Endothelial cell of umbilical vein (primary cell): ENCODE measurements around the gene OR4D2.

ENCODE experiments used
- CTCF ChIP-seq, 2 donors: IDR thresholded peaks; 1 replicate in 1 of 2; 2 replicates in 1 of 2; pipeline ENCODE4 v1.5.1; 2011; ENCODE audit warnings: low read length in 2 of 2, mild to moderate bottlenecking in 2 of 2, moderate library complexity in 2 of 2, control low read depth in 1 of 2, inconsistent platforms in 1 of 2, low read depth in 1 of 2; ENCODE audit not compliant: insufficient read depth in 1 of 2; ENCODE audit errors: extremely low read depth in 1 of 2
- EZH2 ChIP-seq: IDR thresholded peaks from 2 replicates; pipeline ENCODE4 v1.6.1; 2012; ENCODE audit warnings: borderline replicate concordance, low read depth, mild to moderate bottlenecking, moderate library complexity, low read length, inconsistent platforms; ENCODE audit not compliant: severe bottlenecking
- GATA2 ChIP-seq: IDR thresholded peaks from 2 replicates; pipeline ENCODE4 v1.7.0; 2011; ENCODE audit warnings: low read depth, mild to moderate bottlenecking, moderate library complexity, mixed read lengths, low read length; ENCODE audit not compliant: insufficient read length, insufficient read depth
- JUN ChIP-seq: IDR thresholded peaks from 2 replicates; pipeline ENCODE4 v1.6.1; 2011; ENCODE audit warnings: borderline replicate concordance, low read depth; ENCODE audit not compliant: insufficient read length, insufficient read depth
- MAX ChIP-seq: IDR thresholded peaks from 2 replicates; pipeline ENCODE4 v1.6.1; 2011; ENCODE audit not compliant: insufficient read depth, insufficient read length
- POLR2A ChIP-seq: IDR thresholded peaks from 2 replicates; pipeline ENCODE4 v1.6.1; 2012; ENCODE audit warnings: low read depth, mild to moderate bottlenecking, control low read depth, low read length
- POLR2AphosphoS5 ChIP-seq: IDR thresholded peaks from 2 replicates; pipeline ENCODE4 v1.6.1; 2012; ENCODE audit warnings: low read depth, mild to moderate bottlenecking, control low read depth, low read length, moderate library complexity; ENCODE audit not compliant: insufficient read depth

GRCh38 chr17:58186591-58186990 is 19.8 kb downstream of the OR4D2 start:
- no peak for TF ChIP-seq CTCF (IDR thresholded peaks at IDR 0.05; ENCODE audit: extremely low read depth in 1 of 2, insufficient read depth in 1 of 2, low read depth in 1 of 2, low read length in 2 of 2)
- TF ChIP-seq POLR2A, result no peak
- TF ChIP-seq GATA2, result no peak
- TF ChIP-seq MAX, result no peak
- no peak for TF ChIP-seq EZH2
- no peak for TF ChIP-seq JUN
- no peak for TF ChIP-seq POLR2AphosphoS5
